Stimulated activated CD4-positive, alpha-beta T cell treated with anti-CD3 and anti-CD28 coated beads, Interleukin-2, amount 100 ng/mL, for 4 hours (primary cell): ENCODE data around the gene EXD3.

ENCODE experiments used
- DNase-seq: peaks from one replicate; pipeline ENCODE4 v3.0.0-alpha.2; 2020; ENCODE audit warnings: low read depth

EXD3 gene

GRCh38 chr9:137365552-137366444 lies 57.2 kb downstream of the EXD3 start:
- DNase-seq: no peak

GRCh38 chr9:137365056-137365455 lies 57.9 kb downstream of the EXD3 start:
- DNase-seq: no peak

- no peak for DNase-seq
Observed at GRCh38 chr9:137359850-137360249, 63.1 kb downstream of the EXD3 start.

GRCh38 chr9:137358126-137358525 lies 64.8 kb downstream of the EXD3 start:
- DNase-seq: no peak

- DNase-seq: no peak
Observed at GRCh38 chr9:137357166-137357565, 65.8 kb downstream of the EXD3 start.

- no peak for DNase-seq
Observed at GRCh38 chr9:137355761-137356365, 67.1 kb downstream of the EXD3 start.

GRCh38 chr9:137354845-137355760 lies 67.9 kb downstream of the EXD3 start:
- no peak for DNase-seq

- DNase-seq: no peak
Observed at GRCh38 chr9:137354153-137354844, 68.7 kb downstream of the EXD3 start.

- no peak for DNase-seq
Observed at GRCh38 chr9:137353223-137354152, 69.5 kb downstream of the EXD3 start.

- no peak for DNase-seq
Observed at GRCh38 chr9:137352511-137353222, 70.3 kb downstream of the EXD3 start.

GRCh38 chr9:137351781-137352501 lies 71.0 kb downstream of the EXD3 start:
- DNase-seq: no peak

- no peak for DNase-seq
Observed at GRCh38 chr9:137350696-137351584, 72.0 kb downstream of the EXD3 start.

GRCh38 chr9:137349471-137350033 lies 73.4 kb downstream of the EXD3 start:
- no peak for DNase-seq

GRCh38 chr9:137348769-137349470 lies 74.0 kb downstream of the EXD3 start:
- no peak for DNase-seq

- DNase-seq: no peak
Observed at GRCh38 chr9:137347928-137348327, 75.0 kb downstream of the EXD3 start.

- DNase-seq: no peak
Observed at GRCh38 chr9:137342482-137342881, 80.5 kb downstream of the EXD3 start.

- DNase-seq: no peak
Observed at GRCh38 chr9:137341227-137341626, 81.7 kb downstream of the EXD3 start.
